ENCODE data around the gene HSPD1. TPM values are rescaled to one million over a fixed set of nuclear protein-coding genes. Genes with fewer than 3 reads are reported as not detected.

HSPD1 gene
- total RNA-seq, 4 donors from 2014 or later: 82.0 to 104 (median 88.2) TPM

- in situ Hi-C loops (cut with MboI; ENCODE audit: low sequenced_read_pairs in 4 of 4) (loop anchor here in 1 of 4 donors (10.0 kb wide), 2 partner anchors 81 to 189 kb away; partner anchors contain the start of genes MARS2 and SF3B1), intact Hi-C loops (cut with DNase I; ENCODE audit: low total_unique reads) (loop anchor here (1.0 to 2.0 kb wide), 4 partner anchors 16 to 189 kb away; partner anchors contain the start of genes COQ10B, HSPE1, MARS2 and SF3B1)
- Histone ChIP-seq H3K27ac (peak within 1 kb of the TSS; percentile 93 to 100 (median 95)), H3K4me1 (peaks cover 19 to 26% of the 10 kb centered on the region in 2 donors), H3K36me3 (no peaks in the 10 kb centered on the region), H3K4me3 (peak within 1 kb of the TSS; percentile 70 to 100 (median 86)), H3K9me3 (no peaks in the 10 kb centered on the region), H3K27me3 (no peaks in the 10 kb centered on the region)
- ATAC-seq (peak; percentile 93 to 95), DNase-seq (peak; percentile 95)
- no peak for TF ChIP-seq CTCF (IDR thresholded peaks at IDR 0.05 in 4 of 5, conservative IDR thresholded peaks at IDR 0.05 in 1 of 5)
- peak; percentile 95 to 97 for TF ChIP-seq POLR2A (IDR thresholded peaks at IDR 0.05)
Observed at GRCh38 chr2:197515739-197516392, 16.2 kb upstream of the HSPD1 start, which contains the start of gene MOB4. Gene MOB4 (plus strand): TSS chr2:197516066. CDS start chr2:197516087, 21 bp downstream.

- H3K4me1 ChIP-seq: peaks cover 19 to 26% of the 10 kb centered on the region in 2 donors
Observed at GRCh38 chr2:197515315-197515738, 15.7 kb upstream of the HSPD1 start.

GRCh38 chr2:197514754-197515153 is 15.1 kb upstream of the HSPD1 start:
- Histone ChIP-seq H3K27ac (peak overlapping the region; percentile 93 to 100 (median 95)), H3K4me1 (peaks cover 19 to 26% of the 10 kb centered on the region in 2 donors), H3K9me3 (no peaks in the 10 kb centered on the region), H3K4me3 (peak overlapping the region; percentile 70 to 100 (median 86)), H3K27me3 (no peaks in the 10 kb centered on the region), H3K36me3 (no peaks in the 10 kb centered on the region)
- in situ Hi-C loops (cut with MboI; ENCODE audit: low sequenced_read_pairs in 4 of 4) (loop anchor here in 1 of 4 donors (10.0 kb wide), 2 partner anchors 80 to 190 kb away; partner anchors contain the start of genes MARS2 and SF3B1), intact Hi-C loops (cut with DNase I; ENCODE audit: low total_unique reads) (loop anchor here (1.0 to 2.0 kb wide), 2 partner anchors 14 to 80 kb away; partner anchors contain the start of genes HSPE1 and SF3B1)
- DNase-seq: no peak
- ATAC-seq: no peak
- TF ChIP-seq POLR2A (IDR thresholded peaks at IDR 0.05) (no peak), CTCF (IDR thresholded peaks at IDR 0.05 in 4 of 5, conservative IDR thresholded peaks at IDR 0.05 in 1 of 5) (no peak)

More at GRCh38 chr2:197515315-197515738, 15.7 kb upstream of the HSPD1 start:
- intact Hi-C loops (cut with DNase I; ENCODE audit: low total_unique reads) (loop anchor here (1.0 to 2.0 kb wide), 2 partner anchors 15 to 81 kb away; partner anchors contain the start of genes HSPE1 and SF3B1), in situ Hi-C loops (cut with MboI; ENCODE audit: low sequenced_read_pairs in 4 of 4) (loop anchor here in 1 of 4 donors (10.0 kb wide), 2 partner anchors 81 to 189 kb away; partner anchors contain the start of genes MARS2 and SF3B1)
- ATAC-seq: peak; percentile 39 to 40
- no peak for DNase-seq
- no peaks in the 10 kb centered on the region for H3K9me3 ChIP-seq
- H3K36me3 ChIP-seq: no peaks in the 10 kb centered on the region
- TF ChIP-seq POLR2A (IDR thresholded peaks at IDR 0.05): no peak
- no peak for TF ChIP-seq CTCF (IDR thresholded peaks at IDR 0.05 in 4 of 5, conservative IDR thresholded peaks at IDR 0.05 in 1 of 5)
- H3K27me3 ChIP-seq: no peaks in the 10 kb centered on the region
- peak overlapping the region; percentile 93 to 100 (median 95) for H3K27ac ChIP-seq
- H3K4me3 ChIP-seq: peak overlapping the region; percentile 70 to 100 (median 86)

GRCh38 chr2:197513915-197514314 is 14.3 kb upstream of the HSPD1 start:
- H3K4me1 ChIP-seq: peaks cover 19 to 26% of the 10 kb centered on the region in 2 donors
- peak overlapping the region; percentile 93 to 100 (median 95) for H3K27ac ChIP-seq
- no peaks in the 10 kb centered on the region for H3K27me3 ChIP-seq
- no peak overlapping the region for H3K4me3 ChIP-seq
- in situ Hi-C loops (cut with MboI; ENCODE audit: low sequenced_read_pairs in 4 of 4): loop anchor here in 1 of 4 donors (10.0 kb wide), 2 partner anchors 79 to 191 kb away; partner anchors contain the start of genes MARS2 and SF3B1
- no peaks in the 10 kb centered on the region for H3K36me3 ChIP-seq
- intact Hi-C loops (cut with DNase I; ENCODE audit: low total_unique reads): loop anchor here (2.0 kb wide), 1 partner anchor 79 kb away; the partner anchor contains the start of gene SF3B1
- TF ChIP-seq CTCF (IDR thresholded peaks at IDR 0.05 in 4 of 5, conservative IDR thresholded peaks at IDR 0.05 in 1 of 5): no peak
- no peak for TF ChIP-seq POLR2A (IDR thresholded peaks at IDR 0.05)
- ATAC-seq: no peak
- no peak for DNase-seq
- H3K9me3 ChIP-seq: no peaks in the 10 kb centered on the region
